ENCODE results near the gene PPP2R2B.

The PPP2R2B gene

DNA sequence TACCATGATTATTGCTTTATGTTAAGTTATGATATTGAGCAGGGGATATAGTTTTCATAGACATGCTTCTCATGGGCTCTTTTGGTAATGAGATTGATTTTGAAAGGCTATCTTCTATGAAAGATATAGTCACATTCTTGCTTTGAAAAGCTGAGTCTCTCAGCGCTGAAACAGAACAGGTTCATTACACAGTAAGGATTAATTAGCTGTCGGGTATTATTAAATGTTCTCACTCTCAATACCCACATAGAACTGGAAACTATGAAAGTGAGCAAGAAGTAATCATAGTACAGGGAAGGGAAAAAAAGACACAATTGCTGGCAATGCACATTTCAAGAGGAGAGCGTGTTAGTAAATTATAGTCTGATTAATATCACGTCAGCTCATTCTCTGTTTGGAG lies 190.9 kb downstream of the PPP2R2B start:
- H3K27ac ChIP-seq = no peak overlapping the region
- TF ChIP-seq, protein P1, sequence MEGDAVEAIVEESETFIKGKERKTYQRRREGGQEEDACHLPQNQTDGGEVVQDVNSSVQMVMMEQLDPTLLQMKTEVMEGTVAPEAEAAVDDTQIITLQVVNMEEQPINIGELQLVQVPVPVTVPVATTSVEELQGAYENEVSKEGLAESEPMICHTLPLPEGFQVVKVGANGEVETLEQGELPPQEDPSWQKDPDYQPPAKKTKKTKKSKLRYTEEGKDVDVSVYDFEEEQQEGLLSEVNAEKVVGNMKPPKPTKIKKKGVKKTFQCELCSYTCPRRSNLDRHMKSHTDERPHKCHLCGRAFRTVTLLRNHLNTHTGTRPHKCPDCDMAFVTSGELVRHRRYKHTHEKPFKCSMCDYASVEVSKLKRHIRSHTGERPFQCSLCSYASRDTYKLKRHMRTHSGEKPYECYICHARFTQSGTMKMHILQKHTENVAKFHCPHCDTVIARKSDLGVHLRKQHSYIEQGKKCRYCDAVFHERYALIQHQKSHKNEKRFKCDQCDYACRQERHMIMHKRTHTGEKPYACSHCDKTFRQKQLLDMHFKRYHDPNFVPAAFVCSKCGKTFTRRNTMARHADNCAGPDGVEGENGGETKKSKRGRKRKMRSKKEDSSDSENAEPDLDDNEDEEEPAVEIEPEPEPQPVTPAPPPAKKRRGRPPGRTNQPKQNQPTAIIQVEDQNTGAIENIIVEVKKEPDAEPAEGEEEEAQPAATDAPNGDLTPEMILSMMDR (conservative IDR thresholded peaks at IDR 0.05) = no peak

DNA sequence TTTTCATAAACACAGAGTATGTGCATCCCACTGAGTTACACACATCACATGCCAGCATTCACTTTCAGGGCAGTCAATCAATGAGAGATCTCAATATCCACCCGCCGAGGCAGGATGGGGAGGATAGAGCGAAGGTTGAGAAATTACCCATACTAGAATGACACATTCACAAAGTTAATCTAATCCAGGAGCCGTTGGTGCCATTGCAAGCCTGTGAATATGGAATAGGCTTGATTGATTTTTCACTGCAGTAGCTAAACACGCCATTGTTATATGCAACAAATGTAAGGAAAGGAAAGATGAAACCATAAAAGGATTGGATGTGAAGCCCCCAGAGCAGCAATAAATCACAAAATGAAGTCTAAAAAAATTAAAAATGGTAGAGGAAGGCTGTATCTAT lies 194.7 kb downstream of the PPP2R2B start:
- TF ChIP-seq, protein P1 (conservative IDR thresholded peaks at IDR 0.05) = no peak
- no peak overlapping the region for H3K27ac ChIP-seq

GRCh38 chr5:146682899-146683532 lies 195.5 kb downstream of the PPP2R2B start:
- H3K27ac ChIP-seq = no peak overlapping the region
- TF ChIP-seq, protein P1 (conservative IDR thresholded peaks at IDR 0.05) = no peak

DNA sequence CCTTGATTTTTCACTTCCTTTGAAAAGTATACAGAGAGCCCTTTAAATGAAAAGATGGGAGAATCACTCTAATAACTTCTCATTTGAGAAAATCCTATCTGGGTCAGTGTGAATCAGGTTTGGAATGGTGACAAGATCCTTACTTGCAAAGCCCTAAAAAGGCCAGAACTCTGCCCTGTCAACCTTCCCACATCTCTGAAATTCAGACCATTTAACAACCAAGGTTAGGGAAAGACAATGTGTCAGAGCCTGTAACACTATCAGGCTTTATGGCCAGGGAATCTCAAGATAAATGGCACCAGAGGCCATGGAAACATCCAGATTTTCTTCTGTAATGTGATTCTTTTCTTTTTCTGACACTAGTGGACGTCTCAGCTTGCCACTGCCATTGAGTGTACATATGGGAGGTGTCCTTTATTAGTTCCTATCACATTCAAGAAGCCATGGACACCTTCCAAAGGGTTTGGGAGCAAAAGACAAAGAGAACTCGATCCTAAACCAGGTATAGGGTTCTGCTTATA lies 196.9 kb downstream of the PPP2R2B start:
- TF ChIP-seq, protein P1 (conservative IDR thresholded peaks at IDR 0.05) = no peak
- no peak overlapping the region for H3K27ac ChIP-seq

- TF ChIP-seq, protein P1 (conservative IDR thresholded peaks at IDR 0.05) = no peak
- H3K27ac ChIP-seq = no peak overlapping the region
Measured at GRCh38 chr5:146680846-146681584, 197.5 kb downstream of the PPP2R2B start.

DNA sequence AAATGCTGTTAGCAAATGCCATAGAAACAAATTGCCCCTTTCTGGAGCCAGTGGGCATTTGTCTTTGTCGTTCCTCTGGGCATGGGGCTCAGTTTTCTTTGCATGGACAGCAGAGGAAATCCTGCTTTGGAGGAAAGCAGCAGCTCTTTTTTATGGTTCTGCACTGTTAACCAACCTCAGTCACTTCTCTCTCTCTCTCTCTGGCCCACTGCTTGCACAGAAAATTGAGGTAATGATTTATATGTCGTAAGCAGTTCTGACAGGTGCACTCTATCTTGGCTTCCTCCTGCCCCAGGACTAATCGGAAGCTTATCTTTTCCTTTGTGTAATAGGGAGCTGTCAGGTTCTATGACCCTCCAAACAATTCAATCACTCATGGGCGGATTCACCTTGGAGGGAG lies 202.9 kb downstream of the PPP2R2B start:
- TF ChIP-seq, protein P1 (conservative IDR thresholded peaks at IDR 0.05) = no peak
- no peak overlapping the region for H3K27ac ChIP-seq

GRCh38 chr5:146672866-146673265 lies 205.7 kb downstream of the PPP2R2B start:
- H3K27ac ChIP-seq = no peak overlapping the region
- TF ChIP-seq, protein P1 (conservative IDR thresholded peaks at IDR 0.05) = no peak

Data from VCaP (cell line).